Breast epithelium (tissue), 3 donors: ENCODE results near the gene KMT2D.

Source experiments
- CTCF ChIP-seq, 3 donors: fragments of 450-650 bp; IDR thresholded peaks; one replicate each; pipeline ENCODE4 v1.5.1; 2016 to 2017; ENCODE audit warnings: antibody characterized with exemption in 3 of 3, mild to moderate bottlenecking in 3 of 3, moderate library complexity in 3 of 3
- POLR2A ChIP-seq: fragments of 450-650 bp; IDR thresholded peaks from one replicate; pipeline ENCODE4 v1.6.1; 2016; ENCODE audit warnings: antibody characterized with exemption, mild to moderate bottlenecking, moderate library complexity
- POLR2AphosphoS5 ChIP-seq, 3 donors: sonication (generic); formaldehyde crosslinking; IDR thresholded peaks; one replicate each; pipeline ENCODE4 v1.6.1; 2017; ENCODE audit warnings: antibody characterized with exemption in 3 of 3

- TF ChIP-seq CTCF (IDR thresholded peaks at IDR 0.05) (no peak), POLR2A (no peak), POLR2AphosphoS5 (IDR thresholded peaks at IDR 0.05) (no peak)
Measured at GRCh38 chr12:49017891-49018260, 42.7 kb downstream of the KMT2D start.
